Inferior parietal cortex (tissue), 1 donor: ENCODE results near the gene TPTE.
"Not testable (repeated sequence)": the region's sequence is repeated elsewhere in the genome, so short reads cannot be mapped to it uniquely, and the experiment has no call there.

Experiments used
- DNase-seq: peaks from one replicate; pipeline ENCODE4 v3.0.0-alpha.2; 2016; ENCODE audit errors: extremely low spot score

Gene TPTE

GRCh38 chr21:10617133-10617752 lies 95.9 kb downstream of the TPTE start:
- DNase-seq = not testable (repeated sequence)

GRCh38 chr21:10627316-10627863 lies 106.0 kb downstream of the TPTE start:
- no peak for DNase-seq

- not testable (repeated sequence) for DNase-seq
Observed at GRCh38 chr21:10629239-10629638, 107.9 kb downstream of the TPTE start.

GRCh38 chr21:10630829-10631228 lies 109.4 kb downstream of the TPTE start:
- DNase-seq = not testable (repeated sequence)

GRCh38 chr21:10631316-10631715 lies 109.9 kb downstream of the TPTE start:
- DNase-seq = not testable (repeated sequence)

GRCh38 chr21:10638144-10638543 lies 116.8 kb downstream of the TPTE start:
- DNase-seq = not testable (repeated sequence)

GRCh38 chr21:10639123-10639522 lies 117.7 kb downstream of the TPTE start:
- DNase-seq = no peak

GRCh38 chr21:10639746-10640145 lies 118.4 kb downstream of the TPTE start:
- DNase-seq = not testable (repeated sequence)

GRCh38 chr21:10640446-10640845 lies 119.1 kb downstream of the TPTE start:
- no peak for DNase-seq

GRCh38 chr21:10641107-10641506 lies 119.7 kb downstream of the TPTE start:
- no peak for DNase-seq

GRCh38 chr21:10645667-10646066 lies 124.3 kb downstream of the TPTE start:
- not testable (repeated sequence) for DNase-seq

GRCh38 chr21:10649350-10650149 lies 128.2 kb downstream of the TPTE start:
- not testable (repeated sequence) for DNase-seq

GRCh38 chr21:10650297-10650696 lies 128.9 kb downstream of the TPTE start:
- DNase-seq = not testable (repeated sequence)
